Left lung (tissue), 10 donors: ENCODE data around the gene MSLN. TPM values are rescaled to one million over a fixed set of nuclear protein-coding genes. Genes with fewer than 3 reads are reported as not detected.

Source experiments
- ATAC-seq: fragments of 200-7000 bp; cut with Tn5 transposase; one replicate; pipeline ENCODE4 v1.9.1; 2020; ENCODE audit warnings: moderate library complexity
- DNase-seq, 4 donors: peaks; one replicate each; pipeline ENCODE4 v3.0.0-alpha.2; 2013 to 2020
- H3K27ac ChIP-seq, 2 donors: fragments of 200-600 bp; sonication (generic) in 1 of 2; one replicate each; pipeline versions ENCODE4 v1.5.0 to v1.8.0; 2020 to 2021
- H3K27me3 ChIP-seq, 2 donors: fragments of 200-600 bp; sonication (generic) in 1 of 2; one replicate each; pipeline versions ENCODE4 v1.5.0 to v1.8.0; 2020 to 2021
- H3K36me3 ChIP-seq, 2 donors: fragments of 200-600 bp; sonication (generic) in 1 of 2; one replicate each; pipeline versions ENCODE4 v1.5.0 to v1.8.0; 2020 to 2021
- H3K4me1 ChIP-seq, 2 donors: fragments of 200-600 bp; one replicate each; pipeline ENCODE4 v1.8.0; 2021
- H3K4me3 ChIP-seq, 2 donors: fragments of 200-600 bp; sonication (generic) in 1 of 2; one replicate each; pipeline versions ENCODE4 v1.5.0 to v1.8.0; 2020 to 2021; ENCODE audit warnings: mild to moderate bottlenecking in 1 of 2
- H3K9me3 ChIP-seq, 2 donors: fragments of 200-600 bp; sonication (generic) in 1 of 2; one replicate each; pipeline versions ENCODE4 v1.5.0 to v1.8.0; 2020 to 2021
- intact Hi-C, 2 donors: fragments of 100-400 bp; cut with DNase I; formaldehyde crosslinking; loops; one replicate each; pipeline versions ENCODE4 v1.11.2 to v1.14.2; 2022
- polyA plus RNA-seq, 6 donors: library from polyadenylated mRNA; unstranded; fragments of 120-200 nt; gene quantifications; one replicate each; pipeline ENCODE4 v1.2.1, GENCODE V29; 2013; ENCODE audit not compliant: insufficient read length in 6 of 6
- total RNA-seq, 2 donors: library from RNA; stranded (reverse); fragmentation: NEBNext Ultra II Directional; extraction: Animal tissue kit (Norgen Biotek cat#: 25700); gene quantifications; one replicate each; pipeline ENCODE4 v1.2.1, GENCODE V29; 2021
- TF ChIP-seq, protein P1 (sequence below), 2 donors: fragments of 200-600 bp; sonication (generic) in 1 of 2; IDR thresholded peaks; one replicate each; pipeline versions ENCODE4 v1.5.0 to v1.8.0; 2021; ENCODE audit warnings: antibody characterized with exemption in 2 of 2
- donor health status: DM: no; HTN: yes; CAD: no.
- donor health status: DM: no; HTN: no; CAD: no.

The MSLN gene
- total and polyA plus RNA-seq, 8 donors, result 14.5 to 464 (median 20.8) TPM

DNA sequence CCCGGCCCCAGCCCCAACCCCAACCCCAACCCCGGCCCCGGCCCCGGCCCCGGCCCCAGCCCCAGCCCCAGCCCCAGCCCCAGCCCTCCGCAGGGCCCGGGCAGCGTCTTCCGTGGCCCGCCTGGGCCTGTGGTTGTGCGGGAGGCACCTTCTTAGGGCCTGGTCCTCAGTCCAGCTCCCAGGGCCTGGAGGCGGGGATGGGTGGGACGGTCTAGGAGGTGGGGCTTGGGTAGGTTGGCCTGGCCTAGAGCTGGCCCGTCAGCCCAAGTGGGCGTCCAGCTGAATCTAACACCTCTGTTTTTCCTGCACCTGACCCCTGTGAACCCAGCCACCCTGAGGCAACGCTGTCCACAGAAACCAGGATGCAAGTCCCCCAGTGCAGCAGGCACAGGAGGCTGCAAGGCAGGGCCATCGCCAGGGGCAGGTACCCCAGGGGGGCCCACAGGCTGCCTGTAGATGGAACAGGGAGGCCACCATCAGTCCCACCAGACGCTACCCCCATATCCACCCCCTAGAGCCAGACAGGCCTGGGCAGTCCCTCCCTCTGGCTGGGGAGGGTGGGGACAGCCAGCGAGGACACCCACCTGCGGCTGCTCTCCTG lies 8.8 kb downstream of the MSLN start:
- H3K36me3 ChIP-seq, result no peaks in the 10 kb centered on the region
- no peak overlapping the region for H3K27ac ChIP-seq
- intact Hi-C loops, result no loop called here
- H3K4me1 ChIP-seq, result no peaks in the 10 kb centered on the region
- H3K9me3 ChIP-seq, result no peaks in the 10 kb centered on the region
- DNase-seq (no peak), ATAC-seq (peak; percentile 7)
- H3K4me3 ChIP-seq, result no peak overlapping the region
- H3K27me3 ChIP-seq, result peaks cover 0 to 37% of the 10 kb centered on the region in 2 donors
- TF ChIP-seq, protein P1, sequence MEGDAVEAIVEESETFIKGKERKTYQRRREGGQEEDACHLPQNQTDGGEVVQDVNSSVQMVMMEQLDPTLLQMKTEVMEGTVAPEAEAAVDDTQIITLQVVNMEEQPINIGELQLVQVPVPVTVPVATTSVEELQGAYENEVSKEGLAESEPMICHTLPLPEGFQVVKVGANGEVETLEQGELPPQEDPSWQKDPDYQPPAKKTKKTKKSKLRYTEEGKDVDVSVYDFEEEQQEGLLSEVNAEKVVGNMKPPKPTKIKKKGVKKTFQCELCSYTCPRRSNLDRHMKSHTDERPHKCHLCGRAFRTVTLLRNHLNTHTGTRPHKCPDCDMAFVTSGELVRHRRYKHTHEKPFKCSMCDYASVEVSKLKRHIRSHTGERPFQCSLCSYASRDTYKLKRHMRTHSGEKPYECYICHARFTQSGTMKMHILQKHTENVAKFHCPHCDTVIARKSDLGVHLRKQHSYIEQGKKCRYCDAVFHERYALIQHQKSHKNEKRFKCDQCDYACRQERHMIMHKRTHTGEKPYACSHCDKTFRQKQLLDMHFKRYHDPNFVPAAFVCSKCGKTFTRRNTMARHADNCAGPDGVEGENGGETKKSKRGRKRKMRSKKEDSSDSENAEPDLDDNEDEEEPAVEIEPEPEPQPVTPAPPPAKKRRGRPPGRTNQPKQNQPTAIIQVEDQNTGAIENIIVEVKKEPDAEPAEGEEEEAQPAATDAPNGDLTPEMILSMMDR (IDR thresholded peaks at IDR 0.05), result no peak

DNA sequence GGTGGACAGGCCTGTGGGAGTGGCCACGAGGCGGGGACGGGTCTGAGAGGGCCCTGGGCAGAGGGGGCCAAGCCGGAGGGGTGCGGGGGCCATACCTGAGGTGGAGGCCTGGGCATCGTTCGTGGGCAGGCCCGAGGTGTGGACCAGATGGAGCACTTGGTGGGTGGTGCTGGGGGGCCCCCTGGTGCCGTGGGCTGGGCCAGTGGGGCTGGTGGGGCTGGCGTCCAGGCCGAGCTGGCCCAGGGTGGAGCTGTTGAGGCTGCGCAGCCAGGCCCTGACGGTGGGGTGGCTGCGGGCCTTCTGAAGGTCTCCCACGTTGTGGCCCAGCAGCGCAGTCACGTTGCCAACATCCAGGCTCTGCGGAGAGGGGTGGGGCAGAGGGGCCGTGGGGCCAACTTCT lies 9.4 kb downstream of the MSLN start:
- Histone ChIP-seq H3K4me3 (no peak overlapping the region), H3K27ac (no peak overlapping the region), H3K9me3 (no peaks in the 10 kb centered on the region), H3K27me3 (peaks cover 0 to 37% of the 10 kb centered on the region in 2 donors), H3K36me3 (no peaks in the 10 kb centered on the region), H3K4me1 (no peaks in the 10 kb centered on the region)
- DNase-seq (no peak), ATAC-seq (no peak)
- TF ChIP-seq, protein P1 (IDR thresholded peaks at IDR 0.05), result no peak
- intact Hi-C loops, result no loop called here

DNA sequence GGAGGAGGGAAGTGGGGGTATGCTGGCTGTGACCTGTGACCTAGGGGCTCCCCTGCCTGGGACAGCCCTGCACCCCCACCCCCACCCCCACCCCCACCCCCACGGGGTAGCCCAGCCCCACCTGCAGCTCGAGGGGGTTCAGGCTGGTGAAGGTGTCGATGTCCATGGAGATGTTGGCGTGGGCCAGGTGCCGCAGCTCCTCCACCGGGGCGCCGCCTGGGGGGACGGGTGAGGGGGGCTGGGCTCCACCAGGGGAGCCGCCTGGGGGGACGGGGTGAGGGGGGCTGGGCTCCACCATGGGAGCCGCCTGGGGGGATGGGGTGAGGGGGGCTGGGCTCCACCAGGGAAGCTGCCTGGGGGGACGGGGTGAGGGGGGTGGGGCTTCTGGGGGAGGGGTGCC lies 9.9 kb downstream of the MSLN start:
- TF ChIP-seq, protein P1 (IDR thresholded peaks at IDR 0.05), result no peak
- ATAC-seq (no peak), DNase-seq (no peak)
- peaks cover 0 to 37% of the 10 kb centered on the region in 2 donors for H3K27me3 ChIP-seq
- H3K4me3 ChIP-seq, result no peak overlapping the region
- H3K27ac ChIP-seq, result no peak overlapping the region
- no peaks in the 10 kb centered on the region for H3K36me3 ChIP-seq
- H3K4me1 ChIP-seq, result no peaks in the 10 kb centered on the region
- H3K9me3 ChIP-seq, result no peaks in the 10 kb centered on the region
- intact Hi-C loops, result no loop called here

DNA sequence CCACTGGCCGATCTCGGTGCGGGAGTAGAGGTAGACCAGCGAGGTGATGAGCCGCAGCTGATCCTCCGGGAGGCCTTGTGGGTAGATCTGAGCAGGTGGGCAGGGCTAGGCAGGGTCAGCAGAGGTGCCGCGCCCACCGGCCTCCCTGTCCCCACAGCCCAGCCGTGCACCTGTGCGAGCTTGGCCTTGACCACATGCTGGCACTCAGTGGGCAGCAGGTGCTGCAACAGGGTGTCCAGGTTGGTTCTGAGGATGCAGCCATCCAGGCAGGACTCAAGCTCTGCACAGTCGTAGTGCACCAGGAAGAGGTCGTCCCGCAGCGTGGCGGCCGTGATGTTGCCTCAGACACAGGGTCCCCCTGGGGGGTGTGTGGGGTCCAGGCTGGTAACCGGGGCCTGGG lies 12.4 kb downstream of the MSLN start:
- DNase-seq (no peak), ATAC-seq (no peak)
- TF ChIP-seq, protein P1 (IDR thresholded peaks at IDR 0.05), result no peak
- intact Hi-C loops, result no loop called here
- no peak overlapping the region for H3K27ac ChIP-seq
- H3K4me3 ChIP-seq, result no peak overlapping the region
- no peaks in the 10 kb centered on the region for H3K36me3 ChIP-seq
- no peaks in the 10 kb centered on the region for H3K4me1 ChIP-seq
- peaks cover 0 to 59% of the 10 kb centered on the region in 2 donors for H3K27me3 ChIP-seq
- no peaks in the 10 kb centered on the region for H3K9me3 ChIP-seq

DNA sequence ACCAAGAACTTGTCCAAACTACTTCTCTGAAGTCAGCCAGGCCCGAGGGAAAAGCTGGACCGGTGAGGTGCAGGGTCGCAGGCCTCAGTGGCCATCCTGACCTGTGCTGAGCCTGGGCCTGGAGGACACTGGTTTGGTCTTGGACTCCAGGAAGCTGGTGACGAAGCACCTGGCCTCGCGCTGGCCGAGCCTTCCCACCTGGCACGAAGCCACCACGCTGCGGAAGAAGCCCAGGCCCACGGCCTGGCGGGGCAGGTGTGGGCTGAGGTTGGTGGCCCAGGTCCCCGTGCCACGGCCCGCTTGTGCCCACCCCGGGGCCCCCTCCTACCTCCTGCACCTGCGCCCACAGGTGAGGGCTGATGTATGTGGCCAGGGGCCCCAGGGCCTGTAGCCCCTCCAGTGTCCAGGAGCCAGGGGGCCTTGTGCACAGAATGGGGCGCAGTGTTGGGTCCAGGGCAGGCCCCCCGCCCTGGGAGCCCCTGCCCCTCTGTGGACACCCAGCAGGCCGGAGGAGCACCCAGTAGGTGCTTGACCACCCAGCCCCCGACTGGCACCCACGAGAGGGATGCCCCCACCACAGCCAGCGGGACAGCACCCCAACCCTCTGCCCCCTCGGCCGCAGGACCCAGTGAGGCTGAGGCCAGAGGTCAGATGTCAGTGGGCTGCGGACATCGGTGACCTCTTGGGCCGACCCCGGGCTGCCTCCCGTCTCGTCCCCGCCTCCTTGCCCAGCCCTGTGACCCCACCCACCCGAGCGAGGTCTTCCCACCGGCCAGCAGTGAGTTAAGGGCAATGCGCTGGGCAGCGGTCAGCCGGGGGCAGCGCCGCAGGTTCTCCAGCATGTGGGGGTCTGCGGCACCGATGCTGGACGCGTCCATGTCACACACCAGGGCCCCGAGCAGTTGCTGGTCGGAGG lies 13.8 kb downstream of the MSLN start:
- DNase-seq (no peak), ATAC-seq (no peak)
- intact Hi-C loops, result no loop called here
- Histone ChIP-seq H3K36me3 (no peaks in the 10 kb centered on the region), H3K27me3 (peaks cover 0 to 71% of the 10 kb centered on the region in 2 donors), H3K4me1 (no peaks in the 10 kb centered on the region), H3K9me3 (no peaks in the 10 kb centered on the region), H3K4me3 (no peak overlapping the region), H3K27ac (no peak overlapping the region)
- TF ChIP-seq, protein P1 (IDR thresholded peaks at IDR 0.05), result no peak
